Type B pancreatic cell (in vitro differentiated cells): Measurements from ENCODE around the gene ATCAY. TPM values are rescaled to one million over a fixed set of nuclear protein-coding genes. Genes with fewer than 3 reads are reported as not detected.
A peak's percentile ranks its signal among the peaks of the same experiment; 100 is the strongest.
"Not testable (repeated sequence)": the region's sequence is repeated elsewhere in the genome, so short reads cannot be mapped to it uniquely, and the experiment has no call there.

ENCODE experiments used
- DNase-seq: peaks from one replicate; pipeline ENCODE4 v3.0.0; 2021; ENCODE audit warnings: mixed read lengths; ENCODE audit not compliant: unreplicated experiment; ENCODE audit errors: extremely low spot score
- H3K27ac Mint-ChIP-seq: 2 replicates; pipeline ENCODE4 v1.8.0; 2021; ENCODE audit warnings: mild to moderate bottlenecking, mixed read lengths
- H3K27me3 Mint-ChIP-seq: 2 replicates; pipeline ENCODE4 v1.8.0; 2021; ENCODE audit warnings: mixed read lengths
- H3K36me3 Mint-ChIP-seq: 2 replicates; pipeline ENCODE4 v1.8.0; 2021; ENCODE audit warnings: mixed read lengths
- H3K4me1 Mint-ChIP-seq: one replicate; pipeline ENCODE4 v1.8.0; 2021; ENCODE audit warnings: mixed read lengths; ENCODE audit not compliant: unreplicated experiment
- H3K4me3 Mint-ChIP-seq: 2 replicates; pipeline ENCODE4 v1.8.0; 2021; ENCODE audit warnings: mild to moderate bottlenecking, mixed read lengths
- H3K9me3 Mint-ChIP-seq: 2 replicates; pipeline ENCODE4 v1.8.0; 2021; ENCODE audit warnings: mixed read lengths
- total RNA-seq: library from RNA; stranded (reverse); gene quantifications from 2 replicates; pipeline ENCODE4 v1.2.1, GENCODE V29; 2021; ENCODE audit warnings: low replicate concordance
- TF ChIP-seq, protein P1 (sequence below): fragments of 200-600 bp; sonication (generic); conservative IDR thresholded peaks from 2 replicates; pipeline ENCODE4 v1.5.0; 2021; ENCODE audit warnings: antibody characterized with exemption, mild to moderate bottlenecking

The ATCAY gene
- total RNA-seq, 1 donor from 2014 or later: 3.3 TPM

DNA sequence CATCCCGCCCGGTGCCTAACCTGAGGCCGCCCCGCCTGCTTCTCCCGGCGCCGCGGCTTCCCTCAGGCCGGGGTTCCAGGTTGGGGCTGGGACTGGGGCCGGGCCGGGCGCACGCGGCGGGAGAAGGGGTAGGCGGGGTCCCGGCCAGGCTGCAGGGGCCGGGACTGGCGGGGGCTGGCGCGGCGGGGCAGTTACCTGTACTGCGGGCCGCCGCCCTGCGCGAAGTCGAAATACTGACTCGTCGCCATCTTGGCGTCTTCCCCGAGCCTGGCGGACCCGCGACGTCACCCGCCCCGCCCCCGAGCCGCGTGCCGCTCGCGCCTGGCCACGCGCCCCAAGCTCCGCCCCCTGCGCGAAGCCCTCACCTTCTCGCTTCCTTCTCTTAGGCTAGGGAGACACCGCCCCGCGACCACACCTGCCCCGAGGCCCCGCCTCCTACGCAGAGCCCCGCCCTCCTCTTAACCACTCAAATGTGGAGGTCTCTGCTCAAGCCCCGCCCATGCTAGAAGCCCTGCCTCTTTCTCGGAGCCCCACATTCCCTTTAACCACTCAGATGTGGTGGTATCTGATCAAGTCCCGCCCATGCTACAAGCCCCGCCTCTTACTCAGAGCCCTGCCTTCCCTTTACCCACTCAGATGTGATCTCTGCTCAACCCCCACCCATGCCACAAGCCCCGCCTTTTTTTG, 11.6 kb upstream of the ATCAY start, which contains the start of gene ZFR2:
Gene ZFR2 (minus strand): TSS at position 269 of the 687 bp plus-strand sequence. CDS start 21 bp downstream, at position 248.
- peak within 1 kb of the TSS; percentile 67 for H3K4me3 Mint-ChIP-seq
- DNase-seq: no peak
- H3K36me3 Mint-ChIP-seq: no peaks in the 10 kb centered on the region

DNA sequence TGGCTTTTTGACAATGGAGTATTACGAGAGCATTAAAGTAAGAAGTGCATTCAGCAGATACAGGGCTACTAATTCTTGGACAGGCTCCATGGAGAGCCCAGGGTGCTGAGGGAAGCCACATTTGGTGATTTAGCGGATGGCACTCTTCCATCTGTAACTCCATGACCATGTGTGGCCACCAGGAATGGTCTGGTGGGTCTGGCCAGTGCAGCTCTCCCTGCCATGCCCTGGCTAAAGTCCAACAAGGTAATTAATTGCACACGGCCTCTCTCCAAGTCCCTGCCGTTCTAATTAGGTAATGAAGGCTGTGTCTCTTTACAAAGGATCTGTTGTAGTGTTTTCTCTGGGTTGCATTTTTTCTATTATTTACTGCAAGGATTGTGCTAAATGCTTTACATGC, 7.3 kb upstream of the ATCAY start:
- TF ChIP-seq, protein P1, sequence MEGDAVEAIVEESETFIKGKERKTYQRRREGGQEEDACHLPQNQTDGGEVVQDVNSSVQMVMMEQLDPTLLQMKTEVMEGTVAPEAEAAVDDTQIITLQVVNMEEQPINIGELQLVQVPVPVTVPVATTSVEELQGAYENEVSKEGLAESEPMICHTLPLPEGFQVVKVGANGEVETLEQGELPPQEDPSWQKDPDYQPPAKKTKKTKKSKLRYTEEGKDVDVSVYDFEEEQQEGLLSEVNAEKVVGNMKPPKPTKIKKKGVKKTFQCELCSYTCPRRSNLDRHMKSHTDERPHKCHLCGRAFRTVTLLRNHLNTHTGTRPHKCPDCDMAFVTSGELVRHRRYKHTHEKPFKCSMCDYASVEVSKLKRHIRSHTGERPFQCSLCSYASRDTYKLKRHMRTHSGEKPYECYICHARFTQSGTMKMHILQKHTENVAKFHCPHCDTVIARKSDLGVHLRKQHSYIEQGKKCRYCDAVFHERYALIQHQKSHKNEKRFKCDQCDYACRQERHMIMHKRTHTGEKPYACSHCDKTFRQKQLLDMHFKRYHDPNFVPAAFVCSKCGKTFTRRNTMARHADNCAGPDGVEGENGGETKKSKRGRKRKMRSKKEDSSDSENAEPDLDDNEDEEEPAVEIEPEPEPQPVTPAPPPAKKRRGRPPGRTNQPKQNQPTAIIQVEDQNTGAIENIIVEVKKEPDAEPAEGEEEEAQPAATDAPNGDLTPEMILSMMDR: no peak
- Mint-ChIP-seq H3K9me3 (no peaks in the 10 kb centered on the region), H3K4me3 (no peak overlapping the region), H3K27ac (no peak overlapping the region), H3K27me3 (peaks cover 43% of the 10 kb centered on the region), H3K4me1 (no peaks in the 10 kb centered on the region), H3K36me3 (no peaks in the 10 kb centered on the region)
- DNase-seq: no peak

More for the DNA sequence above, 11.6 kb upstream of the ATCAY start, which contains the start of gene ZFR2:
- TF ChIP-seq, protein P1: no peak
- Mint-ChIP-seq H3K27me3 (peaks cover 60% of the 10 kb centered on the region), H3K9me3 (no peaks in the 10 kb centered on the region), H3K27ac (no peak within 1 kb of the TSS), H3K4me1 (peaks cover 8% of the 10 kb centered on the region)

DNA sequence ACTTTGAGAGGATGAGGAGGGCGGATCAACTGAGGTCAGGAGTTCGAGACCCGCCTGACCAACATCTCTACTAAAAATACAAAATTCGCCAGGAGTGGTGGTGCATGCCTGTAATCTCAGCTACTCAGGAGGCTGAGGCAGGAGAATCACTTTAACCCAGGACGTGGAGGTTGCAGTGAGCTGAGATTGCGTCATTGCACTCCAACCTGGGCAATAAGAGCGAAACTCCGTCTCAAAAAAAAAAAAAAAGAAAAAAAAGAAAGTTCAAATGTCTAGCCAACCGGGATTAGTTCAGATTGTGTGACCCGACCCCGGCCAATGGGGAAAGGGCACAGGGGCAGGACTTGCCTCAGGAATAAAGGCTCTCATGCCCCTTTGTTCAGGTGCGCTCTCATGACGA, 5.8 kb upstream of the ATCAY start:
- peaks cover 43% of the 10 kb centered on the region for H3K27me3 Mint-ChIP-seq
- H3K9me3 Mint-ChIP-seq, H3K27ac Mint-ChIP-seq, H3K36me3 Mint-ChIP-seq, H3K4me1 Mint-ChIP-seq, H3K4me3 Mint-ChIP-seq, DNase-seq: not testable (repeated sequence)

DNA sequence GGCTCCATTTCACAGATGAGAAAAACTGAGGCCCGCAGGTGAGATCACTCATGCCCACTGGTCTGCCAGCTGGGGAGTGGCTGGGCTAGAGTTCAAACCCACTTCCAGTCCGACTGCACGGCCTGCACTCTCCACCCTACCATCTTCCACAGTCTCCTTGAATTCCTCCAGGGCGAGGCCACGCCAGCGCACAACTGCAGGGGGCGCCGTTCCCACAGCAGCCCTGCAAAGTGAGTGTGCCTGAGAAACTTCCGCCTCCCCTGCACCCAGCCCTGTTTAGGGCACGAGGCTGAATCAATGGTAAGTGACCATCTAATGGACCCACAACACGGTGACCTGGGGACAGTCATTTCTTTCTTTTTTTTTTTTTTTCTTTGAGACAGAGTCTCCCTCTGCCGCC, 829 bp upstream of the ATCAY start:
- Mint-ChIP-seq H3K27me3 (peaks cover 53% of the 10 kb centered on the region), H3K4me1 (no peaks in the 10 kb centered on the region), H3K27ac (no peak overlapping the region), H3K9me3 (no peaks in the 10 kb centered on the region), H3K36me3 (no peaks in the 10 kb centered on the region), H3K4me3 (no peak overlapping the region)
- TF ChIP-seq, protein P1: peak; percentile 61
- DNase-seq: no peak

DNA sequence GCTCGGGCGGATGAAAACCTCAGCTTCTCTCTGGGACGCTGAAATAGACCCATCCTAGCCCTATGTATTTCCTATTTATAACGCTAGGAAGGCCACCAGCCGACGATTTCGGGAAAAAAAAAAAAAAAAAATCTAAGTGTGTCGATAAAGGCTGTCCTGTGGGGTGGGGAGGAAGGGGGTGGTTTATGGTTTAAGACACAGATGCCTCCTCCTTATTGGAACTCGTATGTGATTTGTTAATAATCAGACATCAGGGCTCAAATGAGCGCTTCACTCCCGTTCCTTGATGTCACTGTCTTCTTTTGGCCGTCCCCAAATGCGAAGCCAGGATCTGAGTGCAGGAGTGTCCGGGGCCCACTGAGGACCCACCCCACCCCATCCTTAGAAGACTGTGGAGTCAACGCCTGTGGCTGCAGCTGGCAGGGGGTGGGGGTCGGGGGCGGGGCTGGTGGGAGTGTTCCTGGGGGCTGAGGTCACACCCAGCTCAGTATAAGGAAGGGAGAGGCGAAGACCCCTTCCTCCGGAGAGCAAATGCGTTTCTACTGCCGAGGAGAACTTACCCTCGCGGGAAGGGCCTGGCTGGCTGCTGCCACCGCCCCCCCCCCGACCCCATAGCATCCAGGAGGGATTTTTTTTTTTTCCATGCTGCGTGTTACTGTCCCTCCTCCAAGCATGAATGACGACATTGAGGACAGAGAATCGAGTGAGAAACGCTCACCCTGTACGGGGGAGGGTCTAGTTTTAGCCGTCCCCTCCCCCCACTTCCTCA, 971 bp downstream of the ATCAY start:
- TF ChIP-seq, protein P1: no peak
- Mint-ChIP-seq H3K36me3 (no peaks in the 10 kb centered on the region), H3K27me3 (peaks cover 53% of the 10 kb centered on the region), H3K27ac (no peak overlapping the region), H3K4me1 (no peaks in the 10 kb centered on the region), H3K9me3 (no peaks in the 10 kb centered on the region), H3K4me3 (peak overlapping the region; percentile 61)
- no peak for DNase-seq

DNA sequence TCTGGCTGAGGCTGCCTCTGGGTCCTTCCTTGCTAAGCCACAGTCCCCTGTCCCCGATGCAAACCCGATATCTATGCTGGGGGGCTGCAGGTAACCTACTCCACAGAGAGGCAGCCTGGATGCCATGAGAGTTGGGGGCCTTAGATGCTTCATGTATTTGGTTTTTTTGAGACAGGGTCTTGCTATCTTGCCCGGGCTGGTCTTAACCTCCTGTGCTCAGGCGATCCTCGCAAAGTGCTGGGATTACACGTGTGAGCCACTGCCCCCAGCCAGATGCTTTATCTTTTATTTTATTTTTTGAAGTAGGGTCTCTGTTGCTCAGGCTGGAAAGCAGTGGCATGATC, 1.5 kb downstream of the ATCAY start:
- no peak overlapping the region for H3K4me3 Mint-ChIP-seq
- no peak for DNase-seq
- H3K9me3 Mint-ChIP-seq: no peaks in the 10 kb centered on the region
- peaks cover 52% of the 10 kb centered on the region for H3K27me3 Mint-ChIP-seq
- H3K27ac Mint-ChIP-seq: no peak overlapping the region
- no peaks in the 10 kb centered on the region for H3K4me1 Mint-ChIP-seq
- TF ChIP-seq, protein P1: no peak
- H3K36me3 Mint-ChIP-seq: no peaks in the 10 kb centered on the region
